Measurements from ENCODE around the gene KPNB1.

The KPNB1 gene

GRCh38 chr17:47638903-47639302, 10.8 kb upstream of the KPNB1 start:
- Histone ChIP-seq H3K4me3 (ENCODE audit: low read depth, low read length) (no peak overlapping the region), H3K27ac (ENCODE audit: extremely low read depth, low read depth, low read length) (no peak overlapping the region), H3K4me1 (ENCODE audit: control insufficient read depth, insufficient read depth, low read length) (no peaks in the 10 kb centered on the region; the same call in 1 of the 2 replicates), H3K9me3 (ENCODE audit: control insufficient read depth, insufficient read depth, low read depth, low read length) (no peaks in the 10 kb centered on the region), H3K36me3 (ENCODE audit: control insufficient read depth in 2 of 2, insufficient read depth in 1 of 2, low read length in 2 of 2) (peaks cover 2 to 7% of the 10 kb centered on the region in 2 experiments; a peak in 2 of 3 replicates)
- ChIA-PET POLR2A (no interaction called here), CTCF (no interaction called here)
- TF ChIP-seq ZNF146 (tag by site-specific recombination; IDR thresholded peaks at IDR 0.05) (peak; percentile 76), MYNN (tag by site-specific recombination; IDR thresholded peaks at IDR 0.05; ENCODE audit: borderline replicate concordance) (no peak)

- ChIA-PET CTCF (no interaction called here), POLR2A (interaction anchor here (2.4 kb wide), 1 partner anchor 9 kb away, joined by 11 read pairs; the partner anchor contains the start of gene KPNB1)
- peaks cover 0 to 7% of the 10 kb centered on the region in 2 experiments; a peak in 1 of 3 replicates for H3K36me3 ChIP-seq (ENCODE audit: control insufficient read depth in 2 of 2, insufficient read depth in 1 of 2, low read length in 2 of 2)
- TF ChIP-seq, protein P1, sequence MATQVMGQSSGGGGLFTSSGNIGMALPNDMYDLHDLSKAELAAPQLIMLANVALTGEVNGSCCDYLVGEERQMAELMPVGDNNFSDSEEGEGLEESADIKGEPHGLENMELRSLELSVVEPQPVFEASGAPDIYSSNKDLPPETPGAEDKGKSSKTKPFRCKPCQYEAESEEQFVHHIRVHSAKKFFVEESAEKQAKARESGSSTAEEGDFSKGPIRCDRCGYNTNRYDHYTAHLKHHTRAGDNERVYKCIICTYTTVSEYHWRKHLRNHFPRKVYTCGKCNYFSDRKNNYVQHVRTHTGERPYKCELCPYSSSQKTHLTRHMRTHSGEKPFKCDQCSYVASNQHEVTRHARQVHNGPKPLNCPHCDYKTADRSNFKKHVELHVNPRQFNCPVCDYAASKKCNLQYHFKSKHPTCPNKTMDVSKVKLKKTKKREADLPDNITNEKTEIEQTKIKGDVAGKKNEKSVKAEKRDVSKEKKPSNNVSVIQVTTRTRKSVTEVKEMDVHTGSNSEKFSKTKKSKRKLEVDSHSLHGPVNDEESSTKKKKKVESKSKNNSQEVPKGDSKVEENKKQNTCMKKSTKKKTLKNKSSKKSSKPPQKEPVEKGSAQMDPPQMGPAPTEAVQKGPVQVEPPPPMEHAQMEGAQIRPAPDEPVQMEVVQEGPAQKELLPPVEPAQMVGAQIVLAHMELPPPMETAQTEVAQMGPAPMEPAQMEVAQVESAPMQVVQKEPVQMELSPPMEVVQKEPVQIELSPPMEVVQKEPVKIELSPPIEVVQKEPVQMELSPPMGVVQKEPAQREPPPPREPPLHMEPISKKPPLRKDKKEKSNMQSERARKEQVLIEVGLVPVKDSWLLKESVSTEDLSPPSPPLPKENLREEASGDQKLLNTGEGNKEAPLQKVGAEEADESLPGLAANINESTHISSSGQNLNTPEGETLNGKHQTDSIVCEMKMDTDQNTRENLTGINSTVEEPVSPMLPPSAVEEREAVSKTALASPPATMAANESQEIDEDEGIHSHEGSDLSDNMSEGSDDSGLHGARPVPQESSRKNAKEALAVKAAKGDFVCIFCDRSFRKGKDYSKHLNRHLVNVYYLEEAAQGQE (tag by site-specific recombination; IDR thresholded peaks at IDR 0.05): no peak
- TF ChIP-seq ZNF391 (tag by site-specific recombination; IDR thresholded peaks at IDR 0.05; ENCODE audit: borderline replicate concordance, low read depth) (no peak), ZBTB17 (tag by site-specific recombination; IDR thresholded peaks at IDR 0.05) (no peak), ZSCAN16 (tag by site-specific recombination; IDR thresholded peaks at IDR 0.05) (no peak), CTCF (tag by site-specific recombination; IDR thresholded peaks at IDR 0.05) (no peak), GFI1B (tag by site-specific recombination; IDR thresholded peaks at IDR 0.05) (no peak), ZNF169 (tag by site-specific recombination; IDR thresholded peaks at IDR 0.05) (no peak), ZNF239 (tag by site-specific recombination; IDR thresholded peaks at IDR 0.05) (no peak), BCL11A (tag by site-specific recombination; IDR thresholded peaks at IDR 0.05; ENCODE audit: low read depth) (no peak), ZSCAN18 (tag by site-specific recombination; IDR thresholded peaks at IDR 0.05) (no peak), ZNF324 (tag by site-specific recombination; IDR thresholded peaks at IDR 0.05) (no peak), WT1 (tag by site-specific recombination; IDR thresholded peaks at IDR 0.05) (no peak), ZNF184 (tag by site-specific recombination; IDR thresholded peaks at IDR 0.05) (no peak), ZNF624 (tag by site-specific recombination; IDR thresholded peaks at IDR 0.05) (no peak), ZNF433 (tag by site-specific recombination; IDR thresholded peaks at IDR 0.05; ENCODE audit: low read depth) (no peak)
- TF ChIP-seq, protein P2, sequence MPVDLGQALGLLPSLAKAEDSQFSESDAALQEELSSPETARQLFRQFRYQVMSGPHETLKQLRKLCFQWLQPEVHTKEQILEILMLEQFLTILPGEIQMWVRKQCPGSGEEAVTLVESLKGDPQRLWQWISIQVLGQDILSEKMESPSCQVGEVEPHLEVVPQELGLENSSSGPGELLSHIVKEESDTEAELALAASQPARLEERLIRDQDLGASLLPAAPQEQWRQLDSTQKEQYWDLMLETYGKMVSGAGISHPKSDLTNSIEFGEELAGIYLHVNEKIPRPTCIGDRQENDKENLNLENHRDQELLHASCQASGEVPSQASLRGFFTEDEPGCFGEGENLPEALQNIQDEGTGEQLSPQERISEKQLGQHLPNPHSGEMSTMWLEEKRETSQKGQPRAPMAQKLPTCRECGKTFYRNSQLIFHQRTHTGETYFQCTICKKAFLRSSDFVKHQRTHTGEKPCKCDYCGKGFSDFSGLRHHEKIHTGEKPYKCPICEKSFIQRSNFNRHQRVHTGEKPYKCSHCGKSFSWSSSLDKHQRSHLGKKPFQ (tag by site-specific recombination; IDR thresholded peaks at IDR 0.05): no peak
- TF ChIP-seq, protein P3, sequence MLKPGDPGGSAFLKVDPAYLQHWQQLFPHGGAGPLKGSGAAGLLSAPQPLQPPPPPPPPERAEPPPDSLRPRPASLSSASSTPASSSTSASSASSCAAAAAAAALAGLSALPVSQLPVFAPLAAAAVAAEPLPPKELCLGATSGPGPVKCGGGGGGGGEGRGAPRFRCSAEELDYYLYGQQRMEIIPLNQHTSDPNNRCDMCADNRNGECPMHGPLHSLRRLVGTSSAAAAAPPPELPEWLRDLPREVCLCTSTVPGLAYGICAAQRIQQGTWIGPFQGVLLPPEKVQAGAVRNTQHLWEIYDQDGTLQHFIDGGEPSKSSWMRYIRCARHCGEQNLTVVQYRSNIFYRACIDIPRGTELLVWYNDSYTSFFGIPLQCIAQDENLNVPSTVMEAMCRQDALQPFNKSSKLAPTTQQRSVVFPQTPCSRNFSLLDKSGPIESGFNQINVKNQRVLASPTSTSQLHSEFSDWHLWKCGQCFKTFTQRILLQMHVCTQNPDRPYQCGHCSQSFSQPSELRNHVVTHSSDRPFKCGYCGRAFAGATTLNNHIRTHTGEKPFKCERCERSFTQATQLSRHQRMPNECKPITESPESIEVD (tag by site-specific recombination; IDR thresholded peaks at IDR 0.05): no peak
- H3K4me1 ChIP-seq (ENCODE audit: control insufficient read depth, insufficient read depth, low read length): no peaks in the 10 kb centered on the region; the same call in 1 of the 2 replicates
- H3K27ac ChIP-seq (ENCODE audit: extremely low read depth, low read depth, low read length): no peak overlapping the region
- H3K4me3 ChIP-seq (ENCODE audit: low read depth, low read length): no peak overlapping the region
- no peaks in the 10 kb centered on the region for H3K9me3 ChIP-seq (ENCODE audit: control insufficient read depth, insufficient read depth, low read depth, low read length)
Measured at GRCh38 chr17:47640076-47640475, 9.6 kb upstream of the KPNB1 start.
